Measurements from ENCODE around the gene TFIP11. TPM values are rescaled to one million over a fixed set of nuclear protein-coding genes. Genes with fewer than 3 reads are reported as not detected.

Gene TFIP11
- total and polyA plus RNA-seq, 10 donors = 21.5 to 46.3 (median 41.2) TPM

GRCh38 chr22:26499188-26499703 lies 13.0 kb downstream of the TFIP11 start:
- H3K4me3 ChIP-seq = no peak overlapping the region
- no peak for DNase-seq
- intact Hi-C loops (cut with DNase I; ENCODE audit: low total_unique reads) = no loop called here
- no peak overlapping the region for H3K27ac ChIP-seq
- H3K27me3 ChIP-seq (replicated peaks in 1 of 7) = no peaks in the 10 kb centered on the region
- H3K9me3 ChIP-seq = no peaks in the 10 kb centered on the region
- H3K4me1 ChIP-seq = peaks cover 6 to 21% (median 15%) of the 10 kb centered on the region in 6 donors
- H3K36me3 ChIP-seq = peaks cover 4 to 100% (median 99%) of the 10 kb centered on the region in 6 donors
- no peak for TF ChIP-seq CTCF (IDR thresholded peaks at IDR 0.05 in 8 of 11, conservative IDR thresholded peaks at IDR 0.05 in 3 of 11)
- no peak for TF ChIP-seq POLR2A (IDR thresholded peaks at IDR 0.05)
- TF ChIP-seq POLR2AphosphoS5 (IDR thresholded peaks at IDR 0.05) = peak in 2 of 3 donors; percentile 19 to 59
- 90 to 97% (median 92%) methylated on average over 19 to 25 of the region's 25 CpGs for WGBS, 5 donors

GRCh38 chr22:26496456-26496855 lies 15.8 kb downstream of the TFIP11 start:
- no peak for DNase-seq
- H3K9me3 ChIP-seq = no peaks in the 10 kb centered on the region
- intact Hi-C loops (cut with DNase I; ENCODE audit: low total_unique reads) = no loop called here
- peaks cover 4 to 100% (median 99%) of the 10 kb centered on the region in 6 donors for H3K36me3 ChIP-seq
- no peak overlapping the region for H3K4me3 ChIP-seq
- H3K27ac ChIP-seq = no peak overlapping the region
- peaks cover 0 to 10% (median 0%) of the 10 kb centered on the region in 6 donors for H3K4me1 ChIP-seq
- H3K27me3 ChIP-seq (replicated peaks in 1 of 7) = no peaks in the 10 kb centered on the region
- TF ChIP-seq POLR2A (IDR thresholded peaks at IDR 0.05) (no peak), CTCF (IDR thresholded peaks at IDR 0.05 in 8 of 11, conservative IDR thresholded peaks at IDR 0.05 in 3 of 11) (no peak), POLR2AphosphoS5 (IDR thresholded peaks at IDR 0.05) (no peak)
- WGBS, 5 donors = 88 to 97% (median 93%) methylated on average over 4 of the region's 4 CpGs

GRCh38 chr22:26494506-26494905 lies 17.8 kb downstream of the TFIP11 start:
- peaks cover 0 to 10% (median 0%) of the 10 kb centered on the region in 6 donors for H3K4me1 ChIP-seq
- no peak for TF ChIP-seq CTCF (IDR thresholded peaks at IDR 0.05 in 8 of 11, conservative IDR thresholded peaks at IDR 0.05 in 3 of 11)
- TF ChIP-seq POLR2A (IDR thresholded peaks at IDR 0.05) = no peak
- no peak for TF ChIP-seq POLR2AphosphoS5 (IDR thresholded peaks at IDR 0.05)
- no peak overlapping the region for H3K4me3 ChIP-seq
- intact Hi-C loops (cut with DNase I; ENCODE audit: low total_unique reads) = no loop called here
- H3K36me3 ChIP-seq = peaks cover 6 to 100% (median 98%) of the 10 kb centered on the region in 6 donors
- no peaks in the 10 kb centered on the region for H3K9me3 ChIP-seq
- no peaks in the 10 kb centered on the region for H3K27me3 ChIP-seq (replicated peaks in 1 of 7)
- H3K27ac ChIP-seq = no peak overlapping the region
- DNase-seq = no peak

- 91 to 97% (median 94%) methylated on average over 9 of the region's 9 CpGs for WGBS, 5 donors
- no peaks in the 10 kb centered on the region for H3K9me3 ChIP-seq
- no peak overlapping the region for H3K27ac ChIP-seq
- intact Hi-C loops (cut with DNase I; ENCODE audit: low total_unique reads) = no loop called here
- peak in 2 of 3 donors; percentile 1 to 7 for TF ChIP-seq POLR2AphosphoS5 (IDR thresholded peaks at IDR 0.05)
- no peak for TF ChIP-seq POLR2A (IDR thresholded peaks at IDR 0.05)
- H3K36me3 ChIP-seq = peaks cover 6 to 100% (median 98%) of the 10 kb centered on the region in 6 donors
- H3K4me1 ChIP-seq = peaks cover 0 to 10% (median 0%) of the 10 kb centered on the region in 6 donors
- no peaks in the 10 kb centered on the region for H3K27me3 ChIP-seq (replicated peaks in 1 of 7)
- DNase-seq = no peak
- H3K4me3 ChIP-seq = no peak overlapping the region
These were observed 20.1 kb downstream of the TFIP11 start for GRCh38 chr22:26492220-26492619.
